NCI-H446 treated with DMSO at 0.1 percent for 48 hours (cell line): Measurements from ENCODE around the gene CFAP97.
A peak's percentile ranks its signal among the peaks of the same experiment; 100 is the strongest.
"Not testable (repeated sequence)": the region's sequence is repeated elsewhere in the genome, so short reads cannot be mapped to it uniquely, and the experiment has no call there.

Source experiments
- DNase-seq: peaks from one replicate; lab custom pipeline; 2025; lab: John Stamatoyannopoulos, UW

Gene CFAP97

GRCh38 chr4:185203486-185204237 is at the start of gene CFAP97:
Gene CFAP97 (minus strand): TSS chr4:185204000. CDS start chr4:185191196, 12,804 bp downstream.
- DNase-seq, result peak; percentile 77

- no peak for DNase-seq
Measured at GRCh38 chr4:185249105-185249504, 45.3 kb upstream of the CFAP97 start.

- no peak for DNase-seq
Measured at GRCh38 chr4:185248393-185249039, 44.7 kb upstream of the CFAP97 start.

- no peak for DNase-seq
Measured at GRCh38 chr4:185247151-185247550, 43.4 kb upstream of the CFAP97 start.

GRCh38 chr4:185246453-185246852 is 42.7 kb upstream of the CFAP97 start:
- no peak for DNase-seq

GRCh38 chr4:185244763-185245162 is 41.0 kb upstream of the CFAP97 start:
- no peak for DNase-seq

GRCh38 chr4:185243879-185244278 is 40.1 kb upstream of the CFAP97 start:
- no peak for DNase-seq

GRCh38 chr4:185242749-185243533 is 39.1 kb upstream of the CFAP97 start:
- no peak for DNase-seq

- not testable (repeated sequence) for DNase-seq
Measured at GRCh38 chr4:185240486-185240885, 36.7 kb upstream of the CFAP97 start.

GRCh38 chr4:185238750-185239149 is 35.0 kb upstream of the CFAP97 start:
- no peak for DNase-seq

GRCh38 chr4:185238215-185238681 is 34.4 kb upstream of the CFAP97 start:
- no peak for DNase-seq

- DNase-seq, result no peak
Measured at GRCh38 chr4:185237175-185237574, 33.4 kb upstream of the CFAP97 start.

GRCh38 chr4:185235843-185236503 is 32.2 kb upstream of the CFAP97 start:
- DNase-seq, result no peak

GRCh38 chr4:185235119-185235842 is 31.5 kb upstream of the CFAP97 start:
- DNase-seq, result no peak

GRCh38 chr4:185232370-185232769 is 28.6 kb upstream of the CFAP97 start:
- no peak for DNase-seq

GRCh38 chr4:185229021-185229818 is 25.4 kb upstream of the CFAP97 start:
- no peak for DNase-seq

GRCh38 chr4:185227713-185228278 is 24.0 kb upstream of the CFAP97 start:
- peak; percentile 9 for DNase-seq

- no peak for DNase-seq
Measured at GRCh38 chr4:185227131-185227551, 23.3 kb upstream of the CFAP97 start.

GRCh38 chr4:185225940-185226339 is 22.1 kb upstream of the CFAP97 start:
- DNase-seq, result no peak

- no peak for DNase-seq
Measured at GRCh38 chr4:185224597-185224996, 20.8 kb upstream of the CFAP97 start.
